HG02588 (cell line): ENCODE measurements around the gene ANK3.

Experiments
- ATAC-seq: cut with Tn5 transposase; IDR thresholded peaks from one replicate; pipeline ENCODE4 v1.9.1; 2021; ENCODE audit warnings: mild to moderate bottlenecking, moderate library complexity; ENCODE audit not compliant: unreplicated experiment

The ANK3 gene

GRCh38 chr10:60237977-60238758 is 151.5 kb downstream of the ANK3 start:
- ATAC-seq, result peak; percentile 41

- ATAC-seq, result peak; percentile 98
Observed at GRCh38 chr10:60236869-60237524, 152.7 kb downstream of the ANK3 start.

- no peak for ATAC-seq
Observed at GRCh38 chr10:60235001-60235400, 154.7 kb downstream of the ANK3 start.

GRCh38 chr10:60234551-60234950 is 155.1 kb downstream of the ANK3 start:
- no peak for ATAC-seq

- ATAC-seq, result no peak
Observed at GRCh38 chr10:60230892-60231291, 158.8 kb downstream of the ANK3 start.

GRCh38 chr10:60224066-60224705 is 165.5 kb downstream of the ANK3 start:
- no peak for ATAC-seq

GRCh38 chr10:60222047-60222446 is 167.6 kb downstream of the ANK3 start:
- no peak for ATAC-seq

GRCh38 chr10:60212195-60212594 is 177.5 kb downstream of the ANK3 start:
- no peak for ATAC-seq

- no peak for ATAC-seq
Observed at GRCh38 chr10:60209874-60210570, 179.7 kb downstream of the ANK3 start.

- no peak for ATAC-seq
Observed at GRCh38 chr10:60208676-60209269, 180.9 kb downstream of the ANK3 start.

- no peak for ATAC-seq
Observed at GRCh38 chr10:60207894-60208293, 181.8 kb downstream of the ANK3 start.

- no peak for ATAC-seq
Observed at GRCh38 chr10:60206735-60207134, 182.9 kb downstream of the ANK3 start.

- ATAC-seq, result no peak
Observed at GRCh38 chr10:60205741-60206140, 183.9 kb downstream of the ANK3 start.

- no peak for ATAC-seq
Observed at GRCh38 chr10:60203993-60204618, 185.6 kb downstream of the ANK3 start.

GRCh38 chr10:60200682-60201053 is 189.0 kb downstream of the ANK3 start:
- ATAC-seq, result no peak

- ATAC-seq, result no peak
Observed at GRCh38 chr10:60200012-60200681, 189.5 kb downstream of the ANK3 start.

GRCh38 chr10:60197206-60197605 is 192.5 kb downstream of the ANK3 start:
- ATAC-seq, result no peak

GRCh38 chr10:60194421-60194820 is 195.3 kb downstream of the ANK3 start:
- no peak for ATAC-seq

GRCh38 chr10:60192946-60193345 is 196.7 kb downstream of the ANK3 start:
- ATAC-seq, result no peak

GRCh38 chr10:60189861-60190475 is 199.7 kb downstream of the ANK3 start:
- ATAC-seq, result no peak
